WI38 (cell line): ENCODE measurements around the gene GBGT1.
"Not testable (repeated sequence)": the region's sequence is repeated elsewhere in the genome, so short reads cannot be mapped to it uniquely, and the experiment has no call there.

ENCODE experiments used
- H3K4me3 ChIP-seq: 2 replicates; pipeline ENCODE4 v1.5.1; 2011; ENCODE audit warnings: low read depth, mild to moderate bottlenecking, control low read depth, low read length
- TF ChIP-seq, protein P1 (sequence below): IDR thresholded peaks from 2 replicates; pipeline ENCODE4 v1.5.1; 2012; ENCODE audit warnings: low read depth, mild to moderate bottlenecking, control low read depth, low read length

The GBGT1 gene

GRCh38 chr9:133163504-133164172, at the start of gene GBGT1:
Gene GBGT1 (minus strand): TSS chr9:133163914. CDS start chr9:133162412, 1,502 bp downstream.
- H3K4me3 ChIP-seq = peak within 1 kb of the TSS; percentile 56
- TF ChIP-seq, protein P1, sequence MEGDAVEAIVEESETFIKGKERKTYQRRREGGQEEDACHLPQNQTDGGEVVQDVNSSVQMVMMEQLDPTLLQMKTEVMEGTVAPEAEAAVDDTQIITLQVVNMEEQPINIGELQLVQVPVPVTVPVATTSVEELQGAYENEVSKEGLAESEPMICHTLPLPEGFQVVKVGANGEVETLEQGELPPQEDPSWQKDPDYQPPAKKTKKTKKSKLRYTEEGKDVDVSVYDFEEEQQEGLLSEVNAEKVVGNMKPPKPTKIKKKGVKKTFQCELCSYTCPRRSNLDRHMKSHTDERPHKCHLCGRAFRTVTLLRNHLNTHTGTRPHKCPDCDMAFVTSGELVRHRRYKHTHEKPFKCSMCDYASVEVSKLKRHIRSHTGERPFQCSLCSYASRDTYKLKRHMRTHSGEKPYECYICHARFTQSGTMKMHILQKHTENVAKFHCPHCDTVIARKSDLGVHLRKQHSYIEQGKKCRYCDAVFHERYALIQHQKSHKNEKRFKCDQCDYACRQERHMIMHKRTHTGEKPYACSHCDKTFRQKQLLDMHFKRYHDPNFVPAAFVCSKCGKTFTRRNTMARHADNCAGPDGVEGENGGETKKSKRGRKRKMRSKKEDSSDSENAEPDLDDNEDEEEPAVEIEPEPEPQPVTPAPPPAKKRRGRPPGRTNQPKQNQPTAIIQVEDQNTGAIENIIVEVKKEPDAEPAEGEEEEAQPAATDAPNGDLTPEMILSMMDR = no peak

DNA sequence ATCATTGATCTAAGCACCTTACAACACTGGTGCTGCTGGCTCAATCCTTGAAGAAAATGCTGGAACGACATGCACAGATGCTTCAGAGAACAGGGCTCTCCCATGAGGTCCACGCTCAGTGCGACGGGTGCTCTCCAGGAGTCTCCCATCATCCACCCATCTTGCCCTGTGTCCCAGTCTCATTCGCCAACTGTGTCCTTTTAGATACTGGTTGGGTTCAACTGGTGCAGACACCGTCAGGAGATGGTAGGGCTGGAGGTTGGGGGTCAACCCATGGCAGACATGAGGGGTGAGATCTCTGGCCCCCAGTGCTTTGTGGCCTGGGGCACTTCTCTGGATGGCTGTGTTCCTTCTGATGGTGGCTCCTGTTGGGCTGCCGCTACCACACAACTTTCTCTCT, 46.9 kb upstream of the GBGT1 start:
- H3K4me3 ChIP-seq = no peak overlapping the region
- TF ChIP-seq, protein P1 = no peak

GRCh38 chr9:133210202-133210532, 46.5 kb upstream of the GBGT1 start:
- TF ChIP-seq, protein P1 = no peak
- H3K4me3 ChIP-seq = no peak overlapping the region

DNA sequence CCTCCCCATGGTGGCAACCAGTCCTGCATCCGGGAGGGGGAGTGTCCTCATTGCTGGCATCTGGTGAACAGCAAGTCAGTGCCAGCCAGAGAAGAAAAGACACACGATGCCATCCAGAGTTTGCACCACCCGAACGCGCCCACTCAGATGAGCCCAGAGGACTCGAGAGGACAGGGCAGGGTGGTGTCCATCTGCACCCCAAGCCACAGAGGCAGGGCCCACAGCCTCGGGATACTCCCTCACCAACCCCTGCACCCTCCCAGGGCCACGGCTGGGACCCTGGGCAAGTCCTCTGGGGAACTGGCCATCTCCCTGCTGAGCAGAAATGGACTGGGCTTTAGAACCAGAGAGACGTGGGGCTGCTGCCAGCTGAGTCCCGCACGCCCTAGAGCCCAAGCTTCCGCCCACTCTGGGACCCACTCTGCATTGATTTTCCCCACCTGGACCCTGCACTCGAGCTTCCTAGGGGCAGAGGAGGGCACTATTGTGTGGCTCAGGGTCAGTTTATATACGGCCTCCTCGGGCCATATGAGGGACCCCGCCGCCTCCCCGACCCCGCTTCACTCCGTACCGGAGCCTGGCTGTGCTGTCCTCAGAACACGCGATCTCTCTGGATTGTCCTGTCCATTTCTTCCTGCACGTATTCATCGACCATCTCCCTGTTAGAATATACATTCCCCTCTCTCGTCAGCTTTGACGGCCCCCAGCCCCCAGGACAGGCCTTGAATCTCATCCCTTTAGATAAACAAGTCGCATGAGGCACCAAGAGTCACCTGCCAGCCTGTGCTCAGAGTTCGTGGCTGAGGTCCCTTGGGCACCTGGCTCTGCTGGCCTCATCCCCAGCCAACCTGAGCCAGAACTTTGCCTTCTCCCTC, 45.9 kb upstream of the GBGT1 start:
- H3K4me3 ChIP-seq = not testable (repeated sequence)

- H3K4me3 ChIP-seq = not testable (repeated sequence)
Observed at GRCh38 chr9:133208880-133209300, 45.2 kb upstream of the GBGT1 start, which contains the start of gene OBP2B. Gene OBP2B (minus strand): TSS chr9:133209250. CDS start chr9:133209199, 51 bp downstream.

GRCh38 chr9:133208171-133208879, 44.6 kb upstream of the GBGT1 start:
- not testable (repeated sequence) for H3K4me3 ChIP-seq

- TF ChIP-seq, protein P1 = no peak
- no peak overlapping the region for H3K4me3 ChIP-seq
Observed at GRCh38 chr9:133207540-133208170, 43.9 kb upstream of the GBGT1 start.

- TF ChIP-seq, protein P1 = no peak
- no peak overlapping the region for H3K4me3 ChIP-seq
Observed at GRCh38 chr9:133207021-133207531, 43.4 kb upstream of the GBGT1 start.
